ACHN (cell line): ENCODE measurements around the gene SLC35D2.

ENCODE experiments used
- DNase-seq: peaks from one replicate; pipeline ENCODE4 v3.0.0-alpha.2; 2015
- in situ Hi-C: cut with HindIII; loops from 2 replicates; pipeline ENCODE4 v1.10.0; 2017; ENCODE audit warnings: low sequenced_read_pairs, low pct_ligation_motif_present, low pct_unique_long_range_greater_than_20kb

SLC35D2 gene

GRCh38 chr9:96274939-96275338 lies 108.6 kb downstream of the SLC35D2 start:
- in situ Hi-C loops: no loop called here
- no peak for DNase-seq
